ENCODE measurements around the gene DGKA.

DNA sequence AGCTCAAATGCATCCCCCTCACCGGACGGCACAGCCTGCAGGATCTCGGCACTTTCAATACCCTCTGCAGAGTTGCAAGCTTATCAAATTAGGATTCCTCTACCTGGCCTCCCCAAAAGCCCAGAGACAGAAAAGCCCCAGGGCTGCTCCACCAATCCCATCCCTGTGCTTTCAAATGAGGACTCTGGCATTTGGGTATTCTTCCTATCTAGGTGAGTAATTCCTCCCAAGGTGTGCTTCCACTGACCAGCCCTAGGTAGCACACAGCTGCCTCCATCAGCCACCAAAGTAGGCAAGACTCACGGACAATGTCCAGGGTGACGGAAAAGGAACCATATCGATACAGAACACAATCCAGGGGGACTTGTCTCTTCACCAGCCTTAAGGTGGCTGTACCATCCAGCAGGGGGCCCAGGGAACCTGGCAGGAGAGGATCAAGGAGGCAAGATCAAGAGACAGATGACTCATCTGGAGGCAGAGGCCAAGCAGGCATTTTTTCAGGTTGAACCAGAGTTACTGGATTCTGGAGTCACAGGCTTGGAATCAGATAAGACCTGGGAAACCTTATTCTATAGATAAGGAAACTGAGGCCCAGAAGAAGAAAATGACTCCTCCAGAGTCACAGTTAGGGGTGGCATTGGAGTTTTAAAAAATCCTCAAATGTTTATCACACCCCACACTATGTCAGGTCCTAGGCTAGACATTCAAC lies 25.0 kb downstream of the DGKA start:
- TF ChIP-seq EZH2 (IDR thresholded peaks at IDR 0.05), result no peak
- TF ChIP-seq, protein P1, sequence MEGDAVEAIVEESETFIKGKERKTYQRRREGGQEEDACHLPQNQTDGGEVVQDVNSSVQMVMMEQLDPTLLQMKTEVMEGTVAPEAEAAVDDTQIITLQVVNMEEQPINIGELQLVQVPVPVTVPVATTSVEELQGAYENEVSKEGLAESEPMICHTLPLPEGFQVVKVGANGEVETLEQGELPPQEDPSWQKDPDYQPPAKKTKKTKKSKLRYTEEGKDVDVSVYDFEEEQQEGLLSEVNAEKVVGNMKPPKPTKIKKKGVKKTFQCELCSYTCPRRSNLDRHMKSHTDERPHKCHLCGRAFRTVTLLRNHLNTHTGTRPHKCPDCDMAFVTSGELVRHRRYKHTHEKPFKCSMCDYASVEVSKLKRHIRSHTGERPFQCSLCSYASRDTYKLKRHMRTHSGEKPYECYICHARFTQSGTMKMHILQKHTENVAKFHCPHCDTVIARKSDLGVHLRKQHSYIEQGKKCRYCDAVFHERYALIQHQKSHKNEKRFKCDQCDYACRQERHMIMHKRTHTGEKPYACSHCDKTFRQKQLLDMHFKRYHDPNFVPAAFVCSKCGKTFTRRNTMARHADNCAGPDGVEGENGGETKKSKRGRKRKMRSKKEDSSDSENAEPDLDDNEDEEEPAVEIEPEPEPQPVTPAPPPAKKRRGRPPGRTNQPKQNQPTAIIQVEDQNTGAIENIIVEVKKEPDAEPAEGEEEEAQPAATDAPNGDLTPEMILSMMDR (IDR thresholded peaks at IDR 0.05 in 2 of 3, conservative IDR thresholded peaks at IDR 0.05 in 1 of 3; ENCODE audit: borderline replicate concordance in 1 of 3, insufficient read depth in 1 of 3, low read depth in 2 of 3, low read length in 2 of 3), result peak; percentile 40 to 87 (median 80); a peak in 5 of 6 replicates
- no peak for TF ChIP-seq POLR2A (IDR thresholded peaks at IDR 0.05; ENCODE audit: borderline replicate concordance, extremely low read depth, insufficient read depth, insufficient read length)
- TF ChIP-seq POLR2AphosphoS5 (IDR thresholded peaks at IDR 0.05; ENCODE audit: low read depth, low read length), result peak; percentile 54; the same call in 1 of the 2 replicates
- TF ChIP-seq, protein P2, sequence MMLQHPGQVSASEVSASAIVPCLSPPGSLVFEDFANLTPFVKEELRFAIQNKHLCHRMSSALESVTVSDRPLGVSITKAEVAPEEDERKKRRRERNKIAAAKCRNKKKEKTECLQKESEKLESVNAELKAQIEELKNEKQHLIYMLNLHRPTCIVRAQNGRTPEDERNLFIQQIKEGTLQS (IDR thresholded peaks at IDR 0.05), result no peak
- peak; percentile 95 for TF ChIP-seq JUND (IDR thresholded peaks at IDR 0.05)
